GM12878 (cell line): ENCODE measurements around the gene FTO.

Experiments used
- SPI1 ChIP-seq: IDR thresholded peaks from 2 replicates; pipeline ENCODE4 v1.6.1; 2011; ENCODE audit warnings: low read depth, mild to moderate bottlenecking, low read length, moderate library complexity, borderline replicate concordance; ENCODE audit not compliant: insufficient read depth
- ZNF207 ChIP-seq: fragments of 450-650 bp; IDR thresholded peaks from 2 replicates; pipeline ENCODE4 v1.6.1; 2014; ENCODE audit warnings: antibody characterized with exemption, mild to moderate bottlenecking, borderline replicate concordance
- TF ChIP-seq, protein P1 (sequence below), 3 experiments: IDR thresholded peaks in 2 of 3; conservative IDR thresholded peaks in 1 of 3; 2 replicates each; pipeline ENCODE4 v1.5.1; 2011; ENCODE audit warnings: low read depth in 3 of 3, low read length in 3 of 3, mild to moderate bottlenecking in 3 of 3, control low read depth in 2 of 3, moderate library complexity in 2 of 3, inconsistent platforms in 1 of 3, mixed read lengths in 1 of 3; ENCODE audit not compliant: control insufficient read depth in 2 of 3, insufficient read depth in 1 of 3; ENCODE audit errors: extremely low read depth in 1 of 3
- TF ChIP-seq, protein P2 (sequence below): IDR thresholded peaks from 2 replicates; pipeline ENCODE4 v1.6.1; 2012; ENCODE audit warnings: low read depth, low read length, improper control_type of control experiment

DNA sequence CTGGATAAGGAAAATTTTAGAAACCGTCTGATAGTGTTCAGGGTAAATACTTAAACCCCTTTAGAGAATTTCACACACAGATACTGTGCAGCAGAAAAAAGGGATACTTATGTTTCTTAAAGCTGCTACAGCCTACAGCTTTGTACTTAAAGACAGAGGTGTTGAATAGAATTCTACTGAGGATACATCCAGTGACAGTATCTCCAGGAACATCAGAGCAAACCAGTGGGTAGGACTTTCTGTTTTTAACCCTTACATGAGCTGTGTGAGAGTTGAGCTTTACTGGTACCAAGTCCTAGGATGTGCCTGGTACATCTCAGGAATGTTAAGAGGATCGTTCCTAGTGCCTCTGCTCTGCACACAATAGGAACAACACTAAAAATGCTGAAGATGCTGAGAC, 191.5 kb downstream of the FTO start:
- TF ChIP-seq, protein P1, sequence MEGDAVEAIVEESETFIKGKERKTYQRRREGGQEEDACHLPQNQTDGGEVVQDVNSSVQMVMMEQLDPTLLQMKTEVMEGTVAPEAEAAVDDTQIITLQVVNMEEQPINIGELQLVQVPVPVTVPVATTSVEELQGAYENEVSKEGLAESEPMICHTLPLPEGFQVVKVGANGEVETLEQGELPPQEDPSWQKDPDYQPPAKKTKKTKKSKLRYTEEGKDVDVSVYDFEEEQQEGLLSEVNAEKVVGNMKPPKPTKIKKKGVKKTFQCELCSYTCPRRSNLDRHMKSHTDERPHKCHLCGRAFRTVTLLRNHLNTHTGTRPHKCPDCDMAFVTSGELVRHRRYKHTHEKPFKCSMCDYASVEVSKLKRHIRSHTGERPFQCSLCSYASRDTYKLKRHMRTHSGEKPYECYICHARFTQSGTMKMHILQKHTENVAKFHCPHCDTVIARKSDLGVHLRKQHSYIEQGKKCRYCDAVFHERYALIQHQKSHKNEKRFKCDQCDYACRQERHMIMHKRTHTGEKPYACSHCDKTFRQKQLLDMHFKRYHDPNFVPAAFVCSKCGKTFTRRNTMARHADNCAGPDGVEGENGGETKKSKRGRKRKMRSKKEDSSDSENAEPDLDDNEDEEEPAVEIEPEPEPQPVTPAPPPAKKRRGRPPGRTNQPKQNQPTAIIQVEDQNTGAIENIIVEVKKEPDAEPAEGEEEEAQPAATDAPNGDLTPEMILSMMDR (IDR thresholded peaks at IDR 0.05 in 2 of 3, conservative IDR thresholded peaks at IDR 0.05 in 1 of 3; ENCODE audit: control insufficient read depth in 2 of 3, extremely low read depth in 1 of 3, insufficient read depth in 1 of 3, low read depth in 3 of 3, low read length in 3 of 3): no peak
- TF ChIP-seq, protein P2, sequence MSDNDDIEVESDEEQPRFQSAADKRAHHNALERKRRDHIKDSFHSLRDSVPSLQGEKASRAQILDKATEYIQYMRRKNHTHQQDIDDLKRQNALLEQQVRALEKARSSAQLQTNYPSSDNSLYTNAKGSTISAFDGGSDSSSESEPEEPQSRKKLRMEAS: no peak
- TF ChIP-seq SPI1 (no peak), ZNF207 (no peak)
